Measurements from ENCODE around the gene KCNK3.

- TF ChIP-seq POLR2A (IDR thresholded peaks at IDR 0.05) (no peak), CTCF (IDR thresholded peaks at IDR 0.05 in 8 of 11, conservative IDR thresholded peaks at IDR 0.05 in 3 of 11) (no peak)
Observed at GRCh38 chr2:26657265-26657664, 35.3 kb upstream of the KCNK3 start.

Measured in spleen (tissue), 7 donors.